ENCODE results near the gene LTA. TPM values are rescaled to one million over a fixed set of nuclear protein-coding genes. Genes with fewer than 3 reads are reported as not detected.

LTA gene
- total and polyA plus RNA-seq, 9 donors: 0.17 to 1.3 (median 0.30) TPM; not detected in 5

- no peaks in the 10 kb centered on the region for H3K9me3 ChIP-seq
- intact Hi-C loops (cut with DNase I): no loop called here
- TF ChIP-seq CTCF (IDR thresholded peaks at IDR 0.05) (no peak), POLR2A (IDR thresholded peaks at IDR 0.05) (no peak), EP300 (IDR thresholded peaks at IDR 0.05) (no peak)
- no peak overlapping the region for H3K4me3 ChIP-seq
- no peaks in the 10 kb centered on the region for H3K4me1 ChIP-seq (ENCODE audit: insufficient read depth)
- WGBS, 3 donors: 75 to 78% (median 76%) methylated on average over 24 of the region's 24 CpGs
- no peaks in the 10 kb centered on the region for H3K36me3 ChIP-seq
- no peak overlapping the region for H3K27ac ChIP-seq
- no peaks in the 10 kb centered on the region for H3K27me3 ChIP-seq
- DNase-seq: no peak
Observed at GRCh38 chr6:31557443-31558317, 14.4 kb upstream of the LTA start.

- DNase-seq: no peak
- Histone ChIP-seq H3K27ac (no peak overlapping the region), H3K9me3 (no peaks in the 10 kb centered on the region), H3K36me3 (no peaks in the 10 kb centered on the region), H3K4me1 (ENCODE audit: insufficient read depth) (no peaks in the 10 kb centered on the region), H3K27me3 (no peaks in the 10 kb centered on the region), H3K4me3 (no peak overlapping the region)
- TF ChIP-seq CTCF (IDR thresholded peaks at IDR 0.05) (no peak), EP300 (IDR thresholded peaks at IDR 0.05) (no peak), POLR2A (IDR thresholded peaks at IDR 0.05) (no peak)
- intact Hi-C loops (cut with DNase I): no loop called here
- 82 to 88% (median 84%) methylated on average over 8 of the region's 8 CpGs for WGBS, 3 donors
Observed at GRCh38 chr6:31558318-31558625, 13.8 kb upstream of the LTA start.

- TF ChIP-seq CTCF (IDR thresholded peaks at IDR 0.05) (no peak), POLR2A (IDR thresholded peaks at IDR 0.05) (no peak), EP300 (IDR thresholded peaks at IDR 0.05) (no peak)
- Histone ChIP-seq H3K9me3 (no peaks in the 10 kb centered on the region), H3K27me3 (no peaks in the 10 kb centered on the region), H3K4me3 (no peak overlapping the region), H3K4me1 (ENCODE audit: insufficient read depth) (no peaks in the 10 kb centered on the region), H3K27ac (no peak overlapping the region), H3K36me3 (no peaks in the 10 kb centered on the region)
- intact Hi-C loops (cut with DNase I): no loop called here
- no peak for DNase-seq
- WGBS, 3 donors: 70 to 81% (median 77%) methylated on average over 14 of the region's 14 CpGs
Observed at GRCh38 chr6:31558631-31559500, 13.2 kb upstream of the LTA start.

- Histone ChIP-seq H3K9me3 (no peaks in the 10 kb centered on the region), H3K27me3 (no peaks in the 10 kb centered on the region), H3K4me3 (no peak overlapping the region), H3K27ac (no peak overlapping the region), H3K36me3 (no peaks in the 10 kb centered on the region), H3K4me1 (ENCODE audit: insufficient read depth) (no peaks in the 10 kb centered on the region)
- no peak for DNase-seq
- intact Hi-C loops (cut with DNase I): no loop called here
- 57 to 81% (median 75%) methylated on average over 4 of the region's 4 CpGs for WGBS, 3 donors
- no peak for TF ChIP-seq EP300 (IDR thresholded peaks at IDR 0.05)
- no peak for TF ChIP-seq POLR2A (IDR thresholded peaks at IDR 0.05)
- TF ChIP-seq CTCF (IDR thresholded peaks at IDR 0.05): no peak
Observed at GRCh38 chr6:31559606-31559957, 12.5 kb upstream of the LTA start.

Data from ovary (tissue), 9 donors.